HG03064 (cell line): ENCODE measurements around the gene BBLN.
"Not testable (repeated sequence)": the region's sequence is repeated elsewhere in the genome, so short reads cannot be mapped to it uniquely, and the experiment has no call there.

Experiments used
- ATAC-seq: cut with Tn5 transposase; IDR thresholded peaks from one replicate; pipeline ENCODE4 v1.9.1; 2021; ENCODE audit warnings: low read depth; ENCODE audit not compliant: unreplicated experiment

Gene BBLN

GRCh38 chr9:128162215-128163026, 2.4 kb downstream of the BBLN start:
- ATAC-seq, result no peak

- no peak for ATAC-seq
Observed at GRCh38 chr9:128163027-128163515, 3.0 kb downstream of the BBLN start.

GRCh38 chr9:128163523-128164306, 3.6 kb downstream of the BBLN start:
- ATAC-seq, result no peak

GRCh38 chr9:128164307-128164885, 4.3 kb downstream of the BBLN start:
- no peak for ATAC-seq

GRCh38 chr9:128166169-128166568, 6.1 kb downstream of the BBLN start:
- ATAC-seq, result no peak

GRCh38 chr9:128167209-128167608, 7.1 kb downstream of the BBLN start:
- ATAC-seq, result no peak

GRCh38 chr9:128168731-128169308, 8.8 kb downstream of the BBLN start:
- ATAC-seq, result no peak

- ATAC-seq, result no peak
Observed at GRCh38 chr9:128169492-128169891, 9.4 kb downstream of the BBLN start.

GRCh38 chr9:128169925-128170324, 9.9 kb downstream of the BBLN start:
- no peak for ATAC-seq

GRCh38 chr9:128174062-128174461, 14.0 kb downstream of the BBLN start:
- no peak for ATAC-seq

GRCh38 chr9:128175102-128175563, 15.1 kb downstream of the BBLN start:
- no peak for ATAC-seq

- ATAC-seq, result no peak
Observed at GRCh38 chr9:128175726-128176125, 15.7 kb downstream of the BBLN start.

- no peak for ATAC-seq
Observed at GRCh38 chr9:128178806-128179431, 18.9 kb downstream of the BBLN start.

- ATAC-seq, result no peak
Observed at GRCh38 chr9:128180001-128180400, 19.9 kb downstream of the BBLN start.

GRCh38 chr9:128180447-128180846, 20.4 kb downstream of the BBLN start:
- ATAC-seq, result no peak

GRCh38 chr9:128181480-128181879, 21.4 kb downstream of the BBLN start:
- not testable (repeated sequence) for ATAC-seq

GRCh38 chr9:128182893-128183588, 23.0 kb downstream of the BBLN start:
- ATAC-seq, result no peak

- no peak for ATAC-seq
Observed at GRCh38 chr9:128185979-128186965, 26.2 kb downstream of the BBLN start.

GRCh38 chr9:128187361-128187760, 27.3 kb downstream of the BBLN start:
- ATAC-seq, result no peak
